Esophagus squamous epithelium (tissue), 4 donors: Measurements from ENCODE around the gene CRLF3.
"Not testable (repeated sequence)": the region's sequence is repeated elsewhere in the genome, so short reads cannot be mapped to it uniquely, and the experiment has no call there.

Source experiments
- CTCF ChIP-seq, 6 experiments: fragments of 450-650 bp in 4 of 6; fragments of 200-600 bp in 2 of 6; sonication (generic) in 2 of 6; IDR thresholded peaks; one replicate each; pipeline ENCODE4 v1.5.1; 2016 to 2019; ENCODE audit warnings: antibody characterized with exemption in 6 of 6, mild to moderate bottlenecking in 4 of 6, moderate library complexity in 4 of 6
- POLR2A ChIP-seq, 4 donors: fragments of 450-650 bp; IDR thresholded peaks; one replicate each; pipeline ENCODE4 v1.6.1; 2017; ENCODE audit warnings: antibody characterized with exemption in 4 of 4, mild to moderate bottlenecking in 4 of 4, moderate library complexity in 3 of 4

GRCh38 chr17:30768771-30769170 is 55.7 kb downstream of the CRLF3 start:
- TF ChIP-seq CTCF, POLR2A (IDR thresholded peaks at IDR 0.05): not testable (repeated sequence)
